ENCODE results near the gene GRIA3. TPM values are rescaled to one million over a fixed set of nuclear protein-coding genes. Genes with fewer than 3 reads are reported as not detected.

Gene GRIA3
- total RNA-seq, 1 experiment from 2014 or later = not detected

GRCh38 chrX:123455693-123456092, 271.6 kb downstream of the GRIA3 start:
- no peaks in the 10 kb centered on the region for H3K9me3 ChIP-seq (ENCODE audit: control insufficient read depth in 1 of 2, insufficient read depth in 1 of 2, low read depth in 1 of 2, low read length in 2 of 2)
- CTCF ChIA-PET = no interaction called here
- no peaks in the 10 kb centered on the region for H3K79me2 ChIP-seq (ENCODE audit: insufficient read depth, low read length)
- RAD21 ChIA-PET (ENCODE audit: low non-redundant PET in 1 of 2, low total read pairs in 2 of 2, uncharacterized antibody in 2 of 2, unreplicated experiment in 2 of 2) = no interaction called here
- BruUV-seq (replicated peaks) = no TSS peak
- TF ChIP-seq YY1 (IDR thresholded peaks at IDR 0.05; ENCODE audit: extremely low read depth, insufficient replicate concordance, low read depth, low read length) = no peak
- no peak for TF ChIP-seq REST (IDR thresholded peaks at IDR 0.05; ENCODE audit: low read depth)
- no peak for TF ChIP-seq EZH2phosphoT487 (IDR thresholded peaks at IDR 0.05; ENCODE audit: borderline replicate concordance)
- TF ChIP-seq CEBPB (IDR thresholded peaks at IDR 0.05; ENCODE audit: low read depth) = no peak
- no peaks in the 10 kb centered on the region for H3K4me1 ChIP-seq (ENCODE audit: control insufficient read depth in 1 of 2, insufficient read depth in 2 of 2, low read length in 2 of 2)
- ATAC-seq = no peak
- H3K27ac ChIP-seq (ENCODE audit: low read depth, low read length) = no peak overlapping the region
- intact Hi-C loops (cut with micrococcal nuclease) = no loop called here
- H3K4me3 ChIP-seq (replicated peaks in 1 of 2; ENCODE audit: low read depth in 1 of 2, low read length in 2 of 2) = no peak overlapping the region
- no peaks in the 10 kb centered on the region for H3K9me2 ChIP-seq (ENCODE audit: insufficient read depth)
- no peak overlapping the region for H2AFZ ChIP-seq (ENCODE audit: low read depth, low read length, poor library complexity, severe bottlenecking)
- H3K27me3 ChIP-seq (ENCODE audit: insufficient read depth, low read length) = no peaks in the 10 kb centered on the region
- H3K4me2 ChIP-seq (ENCODE audit: low read length) = no peak overlapping the region
- no peak overlapping the region for H3K9ac ChIP-seq (ENCODE audit: low read length)
- no peak for DNase-seq (ENCODE audit: low read depth, low spot score)
- POLR2A ChIA-PET = no interaction called here
- H4K20me1 ChIP-seq (ENCODE audit: insufficient read depth) = no peaks in the 10 kb centered on the region
- no peaks in the 10 kb centered on the region for H3K36me3 ChIP-seq (ENCODE audit: control insufficient read depth in 1 of 2, insufficient read depth in 2 of 2, low read length in 2 of 2)

DNA sequence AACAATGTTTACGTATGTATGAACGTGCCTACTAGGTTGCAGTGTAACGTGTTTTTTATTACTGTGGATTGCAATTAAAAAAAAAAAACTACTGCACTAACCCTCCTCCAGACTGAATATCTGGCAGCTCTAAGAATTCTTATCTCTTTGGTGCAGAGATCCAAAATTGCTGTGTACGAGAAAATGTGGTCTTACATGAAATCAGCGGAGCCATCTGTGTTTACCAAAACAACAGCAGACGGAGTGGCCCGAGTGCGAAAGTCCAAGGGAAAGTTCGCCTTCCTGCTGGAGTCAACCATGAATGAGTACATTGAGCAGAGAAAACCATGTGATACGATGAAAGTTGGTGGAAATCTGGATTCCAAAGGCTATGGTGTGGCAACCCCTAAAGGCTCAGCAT, 280.6 kb downstream of the GRIA3 start:
- H3K4me2 ChIP-seq (ENCODE audit: low read length) = no peak overlapping the region

More for the DNA sequence above, 280.6 kb downstream of the GRIA3 start:
- Histone ChIP-seq H3K9ac (ENCODE audit: low read length) (no peak overlapping the region), H3K36me3 (ENCODE audit: control insufficient read depth in 1 of 2, insufficient read depth in 2 of 2, low read length in 2 of 2) (no peaks in the 10 kb centered on the region), H3K27me3 (ENCODE audit: insufficient read depth, low read length) (no peaks in the 10 kb centered on the region), H2AFZ (ENCODE audit: low read depth, low read length, poor library complexity, severe bottlenecking) (no peak overlapping the region), H3K9me3 (ENCODE audit: control insufficient read depth in 1 of 2, insufficient read depth in 1 of 2, low read depth in 1 of 2, low read length in 2 of 2) (no peaks in the 10 kb centered on the region), H3K4me3 (replicated peaks in 1 of 2; ENCODE audit: low read depth in 1 of 2, low read length in 2 of 2) (no peak overlapping the region), H3K79me2 (ENCODE audit: insufficient read depth, low read length) (no peaks in the 10 kb centered on the region), H3K4me1 (ENCODE audit: control insufficient read depth in 1 of 2, insufficient read depth in 2 of 2, low read length in 2 of 2) (no peaks in the 10 kb centered on the region), H3K9me2 (ENCODE audit: insufficient read depth) (no peaks in the 10 kb centered on the region), H3K27ac (ENCODE audit: low read depth, low read length) (no peak overlapping the region), H4K20me1 (ENCODE audit: insufficient read depth) (no peaks in the 10 kb centered on the region)
- CTCF ChIA-PET = no interaction called here
- TF ChIP-seq RAD21 (IDR thresholded peaks at IDR 0.05; ENCODE audit: low read depth) = no peak
- POLR2A ChIA-PET = no interaction called here
- RAD21 ChIA-PET (ENCODE audit: low non-redundant PET in 1 of 2, low total read pairs in 2 of 2, uncharacterized antibody in 2 of 2, unreplicated experiment in 2 of 2) = no interaction called here
- no peak for ATAC-seq
- no peak for DNase-seq (ENCODE audit: low read depth, low spot score)
- intact Hi-C loops (cut with micrococcal nuclease) = no loop called here
- no TSS peak for BruUV-seq (replicated peaks)
